Ammon's horn (tissue), 1 donor: Measurements from ENCODE around the gene NPAP1.
"Not testable (repeated sequence)": the region's sequence is repeated elsewhere in the genome, so short reads cannot be mapped to it uniquely, and the experiment has no call there.

Experiments
- DNase-seq: peaks from one replicate; pipeline ENCODE4 v3.0.0-alpha.2; 2016; ENCODE audit warnings: low spot score

NPAP1 gene, protein sequence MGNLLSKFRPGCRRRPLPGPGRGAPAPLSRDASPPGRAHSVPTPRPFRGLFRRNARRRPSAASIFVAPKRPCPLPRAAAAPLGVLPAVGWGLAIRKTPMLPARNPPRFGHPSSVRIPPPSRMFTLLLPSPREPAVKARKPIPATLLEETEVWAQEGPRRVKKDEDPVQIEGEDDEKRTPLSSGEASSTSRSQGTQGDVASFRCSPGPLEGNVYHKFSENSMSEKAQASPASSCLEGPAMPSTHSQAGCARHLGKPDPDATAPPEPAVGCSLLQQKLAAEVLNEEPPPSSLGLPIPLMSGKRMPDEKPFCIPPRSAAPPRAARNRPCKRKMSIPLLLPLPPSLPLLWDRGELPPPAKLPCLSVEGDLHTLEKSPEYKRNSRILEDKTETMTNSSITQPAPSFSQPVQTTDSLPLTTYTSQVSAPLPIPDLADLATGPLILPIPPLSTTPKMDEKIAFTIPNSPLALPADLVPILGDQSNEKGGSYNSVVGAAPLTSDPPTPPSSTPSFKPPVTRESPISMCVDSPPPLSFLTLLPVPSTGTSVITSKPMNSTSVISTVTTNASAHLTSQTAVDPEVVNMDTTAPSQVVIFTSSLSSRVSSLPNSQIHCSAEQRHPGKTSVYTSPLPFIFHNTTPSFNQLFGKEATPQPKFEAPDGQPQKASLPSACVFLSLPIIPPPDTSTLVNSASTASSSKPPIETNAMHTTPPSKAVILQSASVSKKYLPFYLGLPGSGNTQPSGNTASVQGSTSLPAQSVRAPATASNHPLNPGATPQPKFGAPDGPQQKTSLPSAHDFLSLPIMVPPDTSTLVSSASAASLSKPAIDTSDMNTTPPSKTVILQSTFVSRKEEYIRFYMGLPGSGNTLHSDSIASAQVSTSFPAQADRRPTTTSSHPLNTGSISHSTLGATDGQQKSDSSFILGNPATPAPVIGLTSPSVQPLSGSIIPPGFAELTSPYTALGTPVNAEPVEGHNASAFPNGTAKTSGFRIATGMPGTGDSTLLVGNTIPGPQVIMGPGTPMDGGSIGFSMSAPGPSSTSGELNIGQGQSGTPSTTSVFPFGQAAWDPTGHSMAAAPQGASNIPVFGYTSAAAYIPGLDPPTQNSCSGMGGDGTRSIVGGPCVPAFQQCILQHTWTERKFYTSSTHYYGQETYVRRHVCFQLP

DNA sequence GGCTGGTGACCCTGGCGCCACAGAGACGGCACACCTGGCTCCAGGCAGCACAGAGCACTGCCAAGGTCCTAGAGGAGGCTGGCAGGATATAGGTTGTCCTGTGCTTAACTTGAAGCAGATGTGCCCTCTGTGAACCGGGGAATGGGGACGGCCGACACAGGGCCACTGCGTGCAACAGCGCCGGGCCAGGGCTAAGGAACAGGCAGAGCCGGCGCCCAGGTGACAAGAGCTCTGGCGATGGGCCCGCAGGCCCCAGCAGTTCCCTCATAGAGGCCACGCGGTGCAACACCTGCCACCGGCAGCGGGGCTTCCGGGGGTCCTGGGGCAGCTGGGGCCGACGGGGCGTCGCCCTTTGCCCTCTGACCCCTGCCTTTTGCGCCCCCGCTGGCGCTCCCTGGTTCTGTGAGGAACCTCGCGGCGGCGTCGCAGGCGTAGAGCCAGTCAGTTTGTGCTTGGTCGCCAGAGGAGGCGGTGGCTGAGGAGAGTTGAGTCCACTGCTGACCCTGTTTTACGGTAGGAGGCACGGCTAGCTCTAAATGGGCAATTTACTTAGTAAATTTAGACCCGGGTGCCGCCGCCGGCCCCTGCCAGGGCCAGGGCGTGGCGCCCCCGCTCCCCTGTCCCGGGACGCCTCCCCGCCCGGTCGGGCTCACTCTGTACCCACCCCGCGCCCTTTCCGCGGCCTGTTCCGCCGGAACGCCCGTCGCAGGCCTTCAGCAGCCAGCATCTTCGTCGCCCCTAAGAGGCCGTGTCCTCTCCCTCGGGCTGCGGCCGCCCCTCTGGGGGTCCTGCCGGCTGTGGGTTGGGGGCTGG is at the start of gene NPAP1:
Gene NPAP1, plus strand, starts transcription at position 444 of the 813 bp plus-strand sequence. Its CDS starts 93 bp downstream, at position 537.
- DNase-seq: no peak

DNA sequence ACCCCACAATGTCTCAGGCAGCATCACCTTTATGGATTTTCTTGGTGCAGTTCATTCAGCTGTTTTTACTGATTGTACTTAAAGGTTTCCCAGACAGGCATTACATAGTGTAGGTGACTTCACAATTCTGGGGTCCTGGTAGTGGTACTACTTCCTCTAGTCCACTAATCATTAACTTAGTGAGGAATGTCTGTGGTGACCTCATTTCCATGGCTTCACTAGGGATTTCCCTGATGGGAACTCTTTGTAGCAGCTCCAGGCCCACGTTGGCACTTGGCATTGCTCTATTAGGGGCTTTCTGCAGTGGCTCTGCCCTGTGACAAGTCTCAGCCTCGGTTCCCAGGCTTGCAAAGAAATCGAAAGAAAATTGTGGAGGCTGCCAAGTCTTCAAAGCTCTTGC is 48.1 kb upstream of the NPAP1 start:
- no peak for DNase-seq

DNA sequence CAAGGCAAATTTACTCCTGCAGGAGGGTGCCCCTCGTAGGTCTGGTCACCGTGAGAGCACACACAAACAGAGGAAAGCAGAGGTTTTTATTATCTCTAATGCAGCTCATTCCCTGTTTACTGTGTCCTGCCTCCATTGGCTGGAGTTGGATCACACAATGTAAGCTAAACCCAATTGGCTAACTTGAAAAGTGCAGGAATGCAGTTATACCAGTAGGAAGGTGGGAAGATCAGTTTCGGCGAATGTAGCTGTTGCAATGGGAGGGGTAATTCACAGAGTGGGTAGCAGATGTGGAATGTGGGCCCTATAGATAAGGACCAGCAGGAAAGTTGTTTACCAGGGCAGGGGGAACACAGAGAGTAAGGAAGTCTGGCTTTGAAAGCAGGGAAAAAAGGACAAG is 42.5 kb upstream of the NPAP1 start:
- no peak for DNase-seq

DNA sequence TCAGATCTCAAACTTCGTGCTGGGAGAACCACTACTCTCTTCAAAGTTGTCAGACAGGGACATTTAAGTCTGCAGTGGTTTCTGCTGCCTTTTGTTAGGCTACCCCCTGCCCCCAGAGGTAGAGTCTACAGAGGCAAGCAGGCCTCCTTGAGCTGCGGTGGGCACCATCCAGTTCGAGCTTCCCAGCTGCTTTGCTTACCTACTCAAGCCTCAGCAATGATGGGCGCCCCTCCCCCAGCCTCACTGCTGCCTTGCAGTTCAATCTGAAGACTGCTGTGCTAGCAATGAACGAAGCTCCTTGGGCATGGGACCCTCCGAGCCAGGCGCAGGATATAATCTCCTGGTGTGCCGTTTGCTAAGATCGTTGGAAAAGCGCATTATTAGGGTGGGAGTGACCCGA is 36.2 kb upstream of the NPAP1 start:
- DNase-seq: not testable (repeated sequence)

DNA sequence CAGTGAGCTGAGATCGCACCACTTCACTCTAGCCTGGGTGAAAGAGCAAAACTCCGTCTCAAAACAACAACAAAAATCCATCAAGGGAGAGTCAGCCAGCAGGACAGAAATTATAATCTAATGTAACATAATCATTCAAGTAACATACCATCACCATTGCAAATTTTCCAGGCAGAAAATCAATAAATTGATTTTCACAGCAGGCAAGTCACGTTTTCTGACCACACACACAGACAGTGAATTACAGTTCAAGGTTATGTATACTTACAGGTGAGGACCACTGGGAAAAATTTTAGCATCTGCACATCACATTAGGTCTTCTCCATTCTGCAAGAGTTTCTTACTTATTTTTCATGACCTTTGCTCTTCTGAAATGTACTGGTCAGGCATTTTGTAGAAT is 29.9 kb upstream of the NPAP1 start:
- DNase-seq: no peak

DNA sequence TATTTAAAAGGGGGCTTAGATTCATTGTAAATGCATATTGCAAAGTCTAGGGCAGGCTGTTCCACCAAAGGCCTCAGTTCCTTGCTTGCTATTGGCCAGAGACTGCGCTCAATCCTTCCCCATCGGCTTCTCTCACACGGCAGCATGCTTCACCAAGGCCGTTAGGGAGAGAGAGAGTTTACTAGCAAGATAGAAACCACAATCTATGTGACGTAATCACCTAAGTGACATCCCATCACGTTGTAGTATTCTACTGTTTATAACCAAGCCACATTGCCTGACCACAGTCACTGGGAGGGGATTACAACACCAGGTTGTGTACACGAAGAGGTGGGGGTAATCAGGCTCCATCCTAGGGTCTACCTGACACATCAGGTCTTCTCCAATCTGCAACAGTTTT is 16.0 kb upstream of the NPAP1 start:
- DNase-seq: no peak

DNA sequence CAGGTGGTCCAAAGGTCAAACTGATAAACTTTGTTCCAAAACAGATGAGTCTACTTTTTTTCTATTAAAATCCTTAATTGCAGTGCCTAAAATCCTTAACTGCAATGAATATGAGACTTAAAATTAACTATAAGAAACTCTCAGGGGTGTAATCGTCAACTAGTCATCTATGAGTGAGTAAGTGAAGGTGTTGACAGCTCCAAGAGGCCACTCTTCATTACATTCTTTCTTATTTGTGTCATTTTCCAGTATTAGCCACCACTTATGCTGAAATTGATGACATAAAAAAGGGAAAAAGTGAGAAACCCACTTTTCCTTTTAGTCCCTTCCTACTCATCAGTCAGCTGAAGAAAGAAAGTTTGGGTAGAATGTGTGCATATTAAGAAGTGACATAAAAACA is 12.6 kb upstream of the NPAP1 start:
- DNase-seq: no peak

DNA sequence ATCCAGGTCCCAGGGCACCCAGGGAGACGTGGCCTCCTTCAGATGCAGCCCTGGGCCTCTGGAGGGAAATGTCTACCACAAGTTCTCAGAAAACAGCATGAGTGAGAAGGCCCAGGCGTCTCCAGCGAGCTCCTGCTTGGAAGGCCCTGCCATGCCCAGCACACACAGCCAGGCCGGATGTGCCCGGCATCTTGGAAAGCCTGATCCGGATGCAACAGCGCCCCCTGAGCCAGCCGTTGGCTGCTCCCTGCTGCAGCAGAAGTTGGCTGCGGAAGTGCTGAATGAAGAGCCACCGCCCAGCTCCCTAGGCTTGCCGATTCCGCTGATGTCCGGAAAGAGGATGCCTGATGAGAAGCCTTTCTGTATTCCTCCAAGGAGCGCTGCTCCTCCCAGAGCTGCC is 856 bp downstream of the NPAP1 start:
- no peak for DNase-seq

DNA sequence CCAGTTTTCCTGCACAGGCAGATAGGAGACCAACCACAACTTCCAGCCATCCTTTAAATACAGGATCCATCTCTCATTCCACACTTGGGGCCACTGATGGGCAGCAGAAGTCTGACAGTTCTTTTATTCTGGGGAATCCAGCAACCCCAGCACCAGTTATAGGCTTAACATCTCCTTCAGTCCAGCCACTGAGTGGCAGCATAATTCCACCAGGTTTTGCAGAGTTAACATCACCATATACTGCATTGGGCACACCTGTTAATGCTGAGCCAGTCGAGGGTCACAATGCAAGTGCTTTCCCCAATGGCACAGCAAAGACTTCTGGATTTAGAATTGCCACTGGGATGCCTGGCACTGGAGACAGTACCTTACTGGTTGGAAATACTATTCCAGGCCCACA is 2.9 kb downstream of the NPAP1 start:
- DNase-seq: no peak

DNA sequence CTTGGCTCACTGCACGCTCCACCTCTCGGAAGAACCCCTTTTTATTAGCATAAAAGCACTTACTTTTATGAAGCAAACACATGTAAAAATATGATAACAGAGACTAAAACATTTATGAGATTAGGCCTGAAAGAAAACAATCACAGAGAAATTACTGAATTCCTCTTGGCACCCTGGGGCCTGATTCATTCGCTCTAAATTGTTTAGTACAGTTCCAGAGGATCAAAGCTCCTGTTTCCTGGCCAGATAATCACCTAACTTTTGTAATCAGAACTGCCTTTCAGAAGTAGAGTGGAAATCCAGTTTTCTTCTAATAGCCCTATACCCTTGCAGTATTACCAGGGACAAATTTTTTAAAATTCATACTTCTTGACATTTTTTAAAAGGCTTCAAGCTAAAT is 6.4 kb downstream of the NPAP1 start:
- no peak for DNase-seq

DNA sequence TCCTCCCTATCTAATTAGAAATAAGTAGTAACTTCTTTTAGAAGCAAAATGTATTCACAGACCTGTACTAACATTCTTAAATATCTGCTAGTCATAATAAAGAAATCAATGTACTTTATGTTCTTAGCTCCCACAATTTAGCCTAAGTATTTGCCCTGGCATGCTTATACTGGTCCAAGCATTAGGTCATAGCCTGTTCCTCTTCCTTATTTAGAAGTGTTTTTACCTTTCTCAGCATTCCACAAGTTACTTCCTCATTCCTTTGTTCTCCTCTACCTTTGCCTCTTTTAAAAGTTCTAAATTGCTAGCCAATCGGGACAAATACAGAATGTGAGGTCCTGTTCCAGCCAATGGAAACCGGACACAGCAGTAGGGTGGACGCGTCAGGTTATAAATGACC is 7.3 kb downstream of the NPAP1 start:
- DNase-seq: not testable (repeated sequence)

DNA sequence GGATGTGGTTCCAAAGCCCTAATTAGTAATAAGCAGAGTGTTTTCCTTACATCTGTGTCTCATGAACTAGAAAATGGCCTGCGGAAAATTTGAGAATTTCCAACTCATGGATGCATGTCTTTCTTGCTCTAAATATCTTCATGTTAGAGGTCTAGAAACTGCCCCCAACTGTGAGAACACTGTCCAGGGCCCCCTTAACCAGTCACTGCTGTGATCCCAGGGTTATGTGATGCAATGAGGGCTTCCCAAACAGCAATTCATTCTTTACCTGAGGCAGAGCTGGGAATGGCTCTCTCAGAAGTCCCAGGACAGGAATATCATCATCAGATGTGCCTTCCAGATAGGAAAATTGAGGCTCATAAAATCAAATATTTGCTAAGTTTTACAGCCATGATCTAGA is 8.2 kb downstream of the NPAP1 start:
- DNase-seq: no peak

DNA sequence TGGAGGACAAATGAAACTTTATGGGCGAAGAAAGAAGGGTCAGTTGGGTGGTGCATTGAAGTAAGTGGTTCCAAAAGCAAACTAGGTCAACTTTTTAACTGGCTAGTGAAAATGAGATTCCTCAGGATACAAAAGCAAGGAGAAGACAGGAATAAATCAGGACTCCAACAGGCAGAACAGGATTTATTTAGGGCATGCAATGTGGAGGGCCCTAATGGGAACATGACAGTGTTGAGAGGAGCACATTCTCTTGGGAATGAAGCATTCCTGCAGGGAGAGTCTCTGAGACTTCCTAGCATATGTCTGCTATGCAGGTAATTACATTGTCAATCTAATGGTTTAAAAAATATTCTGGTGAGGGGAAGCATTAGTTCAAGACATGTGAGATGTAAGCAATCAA is 8.7 kb downstream of the NPAP1 start:
- DNase-seq: no peak

DNA sequence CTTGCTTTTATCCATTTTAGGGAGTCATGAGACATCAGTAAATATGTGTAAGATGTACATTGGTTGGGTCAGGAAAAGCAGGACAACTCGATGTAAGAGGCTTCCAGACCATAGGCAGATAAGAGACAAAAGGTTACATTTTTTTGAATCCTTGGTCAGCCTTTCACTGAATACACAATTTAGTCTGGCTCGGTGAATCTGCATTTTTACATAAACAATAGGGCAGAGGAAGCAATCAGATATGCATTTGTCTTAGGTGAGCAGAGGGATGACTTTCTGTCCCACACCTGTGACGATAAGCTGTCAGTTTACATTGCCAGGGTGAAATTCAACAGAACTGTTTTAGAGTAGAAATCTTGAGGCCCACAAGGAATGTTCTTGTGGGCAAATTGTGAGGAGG is 20.6 kb downstream of the NPAP1 start:
- DNase-seq: no peak

DNA sequence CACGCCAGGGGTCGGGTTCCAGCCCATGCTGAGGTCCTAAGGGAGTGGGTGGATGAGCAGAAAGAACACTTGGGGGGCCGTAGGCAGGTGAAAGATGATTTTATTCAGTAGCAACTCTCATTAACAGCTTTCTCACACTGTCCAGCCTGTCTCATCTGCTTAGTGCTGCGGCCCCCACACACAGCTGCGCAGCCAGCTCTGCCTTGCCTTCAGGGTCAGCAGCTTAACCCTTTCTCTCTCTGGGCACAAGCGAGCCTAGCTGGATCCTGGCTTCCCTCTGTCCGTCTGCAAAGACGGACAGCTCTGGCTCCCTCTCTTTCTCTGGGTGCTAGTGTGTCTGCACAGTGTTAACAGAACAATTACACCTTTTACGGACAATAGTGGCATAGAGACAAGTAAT is 21.3 kb downstream of the NPAP1 start:
- no peak for DNase-seq

DNA sequence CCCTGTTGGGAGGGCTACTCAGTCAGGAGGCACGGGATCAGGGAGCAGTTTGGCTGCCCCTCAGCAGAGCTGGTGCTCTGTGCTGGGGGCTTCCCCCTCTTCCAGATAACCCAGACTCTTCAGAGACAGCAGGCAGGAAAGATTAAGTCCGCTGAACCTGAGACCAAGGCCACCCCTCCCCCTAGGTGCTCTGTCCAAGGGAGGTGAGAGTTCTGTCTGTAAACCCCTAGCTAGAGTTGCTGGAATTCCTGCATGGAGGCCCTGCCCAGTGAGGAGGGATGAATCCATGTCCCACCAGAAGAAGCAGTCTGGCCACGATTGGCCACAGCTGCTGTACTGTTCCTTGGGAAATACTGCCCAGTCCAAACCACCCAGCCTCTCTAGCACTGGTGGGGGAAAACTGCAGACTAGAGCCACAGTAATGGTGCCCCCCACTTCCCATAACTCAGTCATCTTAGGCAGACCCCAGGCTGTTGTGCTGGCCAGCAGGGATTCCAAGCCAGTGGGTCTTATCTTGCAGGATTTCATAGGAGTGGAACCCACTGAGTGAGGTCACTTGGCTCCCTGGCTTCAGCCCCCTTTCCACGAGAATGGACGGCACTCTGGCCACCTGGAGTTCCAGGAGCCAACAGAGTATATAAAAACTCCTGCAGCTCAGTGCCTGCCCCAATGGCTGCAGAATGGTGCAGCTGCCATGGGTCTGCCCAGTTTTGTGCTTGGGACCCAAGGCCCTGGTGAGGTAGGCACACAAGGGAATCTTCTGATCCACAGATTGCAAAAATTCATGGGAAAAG is 42.9 kb downstream of the NPAP1 start:
- no peak for DNase-seq

DNA sequence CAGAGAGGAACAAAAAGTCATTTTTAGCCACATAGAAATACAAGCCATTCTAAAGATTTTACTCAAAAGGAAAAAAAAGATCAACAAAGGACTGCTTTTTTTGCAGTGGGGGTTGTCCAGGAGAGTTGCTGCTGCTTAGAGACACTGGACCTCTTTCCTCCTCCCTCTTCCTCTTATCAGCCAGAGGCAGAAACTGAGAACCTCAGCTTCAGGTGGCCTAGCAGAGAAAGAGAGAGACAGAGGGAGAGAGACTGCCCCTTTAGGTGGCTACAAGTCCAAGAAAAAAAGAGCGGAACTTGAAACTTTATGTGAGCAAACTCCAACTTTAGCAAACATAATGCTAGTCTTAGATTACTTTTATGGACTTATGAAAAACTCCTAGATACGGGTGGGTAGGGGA is 54.2 kb downstream of the NPAP1 start:
- DNase-seq: no peak
